ENCODE data around the gene IRF2BPL.

- no peak for TF ChIP-seq CTCF (IDR thresholded peaks at IDR 0.05)
- TF ChIP-seq POLR2A (IDR thresholded peaks at IDR 0.05) = no peak
Observed at GRCh38 chr14:77066578-77067172, 38.2 kb upstream of the IRF2BPL start.
